DOHH2 (cell line): Measurements from ENCODE around the gene AATF.

Source experiments
- H3F3A ChIP-seq: fragments of 200-600 bp; sonication (generic), shearing (Covaris generic); 2 replicates; pipeline ENCODE4 v1.6.0; 2016; ENCODE audit warnings: antibody characterized with exemption, mild to moderate bottlenecking; ENCODE audit not compliant: control insufficient read depth, insufficient read depth
- H3K27ac ChIP-seq: fragments of 200-600 bp; sonication (generic); 2 replicates; pipeline ENCODE4 v1.5.1; 2014; ENCODE audit warnings: low read depth, mild to moderate bottlenecking, low read length, moderate library complexity
- H3K27me3 ChIP-seq: fragments of 200-600 bp; sonication (generic); 2 replicates; pipeline ENCODE4 v1.6.1; 2014; ENCODE audit warnings: mild to moderate bottlenecking, low read length, mixed read lengths; ENCODE audit not compliant: control insufficient read depth
- H3K36me3 ChIP-seq: fragments of 200-600 bp; sonication (generic); 2 replicates; pipeline ENCODE4 v1.6.1; 2014; ENCODE audit warnings: mild to moderate bottlenecking, low read length, moderate library complexity, mixed read lengths; ENCODE audit not compliant: control insufficient read depth
- H3K4me1 ChIP-seq: fragments of 200-600 bp; sonication (generic); 2 replicates; pipeline ENCODE4 v1.6.1; 2014; ENCODE audit warnings: mild to moderate bottlenecking, low read length, mixed read lengths; ENCODE audit not compliant: control insufficient read depth
- H3K4me2 ChIP-seq: fragments of 200-600 bp; sonication (generic); 2 replicates; pipeline ENCODE4 v1.6.0; 2014; ENCODE audit warnings: mild to moderate bottlenecking, low read length, moderate library complexity
- H3K4me3 ChIP-seq: fragments of 200-600 bp; sonication (generic); 2 replicates; pipeline ENCODE4 v1.5.1; 2014; ENCODE audit warnings: mild to moderate bottlenecking, low read length, mixed read lengths
- H3K79me2 ChIP-seq: fragments of 200-600 bp; sonication (generic); 2 replicates; pipeline ENCODE4 v1.6.1; 2014; ENCODE audit warnings: mild to moderate bottlenecking, low read length, mixed read lengths; ENCODE audit not compliant: control insufficient read depth
- H3K9me2 ChIP-seq: fragments of 200-600 bp; sonication (generic); replicated peaks from 2 replicates; pipeline ENCODE4 v1.6.1; 2014; ENCODE audit warnings: mild to moderate bottlenecking, low read length, mixed read lengths; ENCODE audit not compliant: control insufficient read depth
- H3K9me3 ChIP-seq: fragments of 200-600 bp; sonication (generic); 2 replicates; pipeline ENCODE4 v1.6.1; 2014; ENCODE audit warnings: antibody characterized with exemption, low read length, mixed read lengths; ENCODE audit not compliant: control insufficient read depth, insufficient read depth
- H4K20me1 ChIP-seq: fragments of 200-600 bp; sonication (generic); 2 replicates; pipeline ENCODE4 v1.6.0; 2014; ENCODE audit warnings: low read depth, mild to moderate bottlenecking, antibody characterized with exemption, low read length, moderate library complexity; ENCODE audit not compliant: control insufficient read depth, insufficient read depth
- CTCF ChIP-seq: fragments of 200-600 bp; sonication (generic); IDR thresholded peaks from one replicate; pipeline ENCODE4 v1.5.1; 2014; ENCODE audit warnings: antibody characterized with exemption, mild to moderate bottlenecking, low read depth, low read length; ENCODE audit not compliant: poor library complexity, severe bottlenecking
- EZH2phosphoT487 ChIP-seq: fragments of 200-600 bp; sonication (generic); IDR thresholded peaks from 2 replicates; pipeline ENCODE4 v1.6.1; 2017; ENCODE audit warnings: borderline replicate concordance, mild to moderate bottlenecking, antibody characterized with exemption, low read length, moderate library complexity, mixed read lengths

Gene AATF

GRCh38 chr17:37025847-37026530 lies 77.2 kb downstream of the AATF start:
- no peaks in the 10 kb centered on the region for H3K4me1 ChIP-seq
- H3K9me3 ChIP-seq: no peaks in the 10 kb centered on the region
- no peak overlapping the region for H3K4me3 ChIP-seq
- no peaks in the 10 kb centered on the region for H3K9me2 ChIP-seq
- no peaks in the 10 kb centered on the region for H3K79me2 ChIP-seq
- TF ChIP-seq CTCF (no peak), EZH2phosphoT487 (no peak)
- H3F3A ChIP-seq: no peaks in the 10 kb centered on the region
- H3K4me2 ChIP-seq: no peak overlapping the region
- H4K20me1 ChIP-seq: no peaks in the 10 kb centered on the region
- H3K27me3 ChIP-seq: no peaks in the 10 kb centered on the region
- H3K36me3 ChIP-seq: peaks cover 55% of the 10 kb centered on the region
- no peak overlapping the region for H3K27ac ChIP-seq

GRCh38 chr17:37026531-37026869 lies 77.7 kb downstream of the AATF start:
- no peak for TF ChIP-seq EZH2phosphoT487
- TF ChIP-seq CTCF: no peak
- H3K27me3 ChIP-seq: no peaks in the 10 kb centered on the region
- H3K36me3 ChIP-seq: peaks cover 60% of the 10 kb centered on the region

GRCh38 chr17:37028040-37028439 lies 79.3 kb downstream of the AATF start:
- no peaks in the 10 kb centered on the region for H3K79me2 ChIP-seq
- no peaks in the 10 kb centered on the region for H3K9me3 ChIP-seq
- no peaks in the 10 kb centered on the region for H3F3A ChIP-seq
- H3K27me3 ChIP-seq: no peaks in the 10 kb centered on the region
- no peak overlapping the region for H3K4me3 ChIP-seq
- TF ChIP-seq CTCF (no peak), EZH2phosphoT487 (no peak)
- peaks cover 56% of the 10 kb centered on the region for H3K36me3 ChIP-seq
- no peaks in the 10 kb centered on the region; the same call in 1 of the 2 replicates for H4K20me1 ChIP-seq
- H3K4me1 ChIP-seq: no peaks in the 10 kb centered on the region
- no peak overlapping the region for H3K4me2 ChIP-seq
- H3K9me2 ChIP-seq: no peaks in the 10 kb centered on the region
- H3K27ac ChIP-seq: no peak overlapping the region

More at GRCh38 chr17:37026531-37026869, 77.7 kb downstream of the AATF start:
- no peaks in the 10 kb centered on the region; the same call in 1 of the 2 replicates for H4K20me1 ChIP-seq
- no peaks in the 10 kb centered on the region for H3F3A ChIP-seq
- H3K4me3 ChIP-seq: no peak overlapping the region
- no peaks in the 10 kb centered on the region for H3K9me3 ChIP-seq
- no peaks in the 10 kb centered on the region for H3K9me2 ChIP-seq
- H3K79me2 ChIP-seq: no peaks in the 10 kb centered on the region
- no peak overlapping the region for H3K27ac ChIP-seq
- H3K4me1 ChIP-seq: no peaks in the 10 kb centered on the region
- no peak overlapping the region for H3K4me2 ChIP-seq
